Glomerular visceral epithelial cell (primary cell): ENCODE data around the gene KRT27.
"Not testable (repeated sequence)": the region's sequence is repeated elsewhere in the genome, so short reads cannot be mapped to it uniquely, and the experiment has no call there.

Experiments used
- DNase-seq: peaks from one replicate; pipeline ENCODE4 v3.0.0-alpha.2; 2016; ENCODE audit errors: extremely low spot score

The KRT27 gene

GRCh38 chr17:40755231-40755630 is 27.1 kb downstream of the KRT27 start, which contains the start of gene KRT25:
KRT25 (minus strand) TSS chr17:40755331; CDS start chr17:40755271, 60 bp downstream.
- no peak for DNase-seq

GRCh38 chr17:40753804-40754203 is 28.5 kb downstream of the KRT27 start:
- DNase-seq = no peak

GRCh38 chr17:40751065-40751464 is 31.3 kb downstream of the KRT27 start:
- no peak for DNase-seq

- DNase-seq = no peak
Observed at GRCh38 chr17:40750391-40750790, 32.0 kb downstream of the KRT27 start.

- not testable (repeated sequence) for DNase-seq
Observed at GRCh38 chr17:40748666-40749065, 33.7 kb downstream of the KRT27 start.

- no peak for DNase-seq
Observed at GRCh38 chr17:40738553-40738952, 43.8 kb downstream of the KRT27 start.

- DNase-seq = no peak
Observed at GRCh38 chr17:40735016-40735415, 47.3 kb downstream of the KRT27 start.

GRCh38 chr17:40734018-40734417 is 48.3 kb downstream of the KRT27 start:
- no peak for DNase-seq

- DNase-seq = no peak
Observed at GRCh38 chr17:40730970-40731369, 51.4 kb downstream of the KRT27 start.

GRCh38 chr17:40727447-40728231 is 54.7 kb downstream of the KRT27 start:
- DNase-seq = peak; percentile 83

GRCh38 chr17:40726919-40727318 is 55.4 kb downstream of the KRT27 start:
- DNase-seq = no peak
